Measurements from ENCODE around the gene VAMP1. TPM values are rescaled to one million over a fixed set of nuclear protein-coding genes. Genes with fewer than 3 reads are reported as not detected.
A peak's percentile ranks its signal among the peaks of the same experiment; 100 is the strongest.

The VAMP1 gene
- total and polyA plus RNA-seq, 10 of the 15 experiments (the other 5 are each of a cell fraction or from before 2014, with no cell fraction given) = 4.8 to 123 (median 27.5) TPM

- TF ChIP-seq PAX5 (IDR thresholded peaks at IDR 0.05; ENCODE audit: borderline replicate concordance, low read depth, low read length) (peak; percentile 22; the same call in 1 of the 2 replicates), NRF1 (conservative IDR thresholded peaks at IDR 0.05; ENCODE audit: low read depth, low read length) (no peak), TAF1 (IDR thresholded peaks at IDR 0.05; ENCODE audit: borderline replicate concordance, low read depth, low read length) (no peak), CBX5 (IDR thresholded peaks at IDR 0.05; ENCODE audit: low read depth) (no peak), SP1 (IDR thresholded peaks at IDR 0.05; ENCODE audit: low read depth, low read length) (no peak), EGR1 (IDR thresholded peaks at IDR 0.05; ENCODE audit: borderline replicate concordance in 1 of 2, low read depth in 2 of 2, low read length in 2 of 2) (0 out of 3 replicates have a peak, but pooled peaks of 1 of the 2 experiments have one; percentile 20), CREB1 (IDR thresholded peaks at IDR 0.05; ENCODE audit: low read depth) (no peak), EP300 (IDR thresholded peaks at IDR 0.05; ENCODE audit: borderline replicate concordance in 1 of 2, control insufficient read depth in 1 of 2, low read depth in 2 of 2, low read length in 2 of 2) (no peak), FOS (IDR thresholded peaks at IDR 0.05; ENCODE audit: borderline replicate concordance, extremely low read depth, insufficient read length) (no peak), SUZ12 (IDR thresholded peaks at IDR 0.05; ENCODE audit: unreplicated experiment) (no peak), ATF7 (IDR thresholded peaks at IDR 0.05; ENCODE audit: low read depth) (peak; percentile 20; the same call in 1 of the 2 replicates), NR2C2 (IDR thresholded peaks at IDR 0.05; ENCODE audit: borderline replicate concordance, control insufficient read depth, insufficient read length, low read depth) (no peak), CTCF (IDR thresholded peaks at IDR 0.05 in 2 of 3, conservative IDR thresholded peaks at IDR 0.05 in 1 of 3; ENCODE audit: control insufficient read depth in 2 of 3, extremely low read depth in 1 of 3, insufficient read depth in 1 of 3, low read depth in 3 of 3, low read length in 3 of 3) (no peak), CREM (IDR thresholded peaks at IDR 0.05; ENCODE audit: low read depth) (0 out of 2 replicates have a peak, but pooled peaks have one; percentile 31), RB1 (IDR thresholded peaks at IDR 0.05; ENCODE audit: borderline replicate concordance) (no peak), SMAD5 (IDR thresholded peaks at IDR 0.05; ENCODE audit: low read depth) (0 out of 2 replicates have a peak, but pooled peaks have one; percentile 15), RBBP5 (conservative IDR thresholded peaks at IDR 0.05) (no peak), MEF2B (IDR thresholded peaks at IDR 0.05; ENCODE audit: partially characterized antibody, poor library complexity, severe bottlenecking) (no peak), ZNF24 (IDR thresholded peaks at IDR 0.05) (no peak), ZSCAN29 (IDR thresholded peaks at IDR 0.05) (no peak)
- TF ChIP-seq, protein P1, sequence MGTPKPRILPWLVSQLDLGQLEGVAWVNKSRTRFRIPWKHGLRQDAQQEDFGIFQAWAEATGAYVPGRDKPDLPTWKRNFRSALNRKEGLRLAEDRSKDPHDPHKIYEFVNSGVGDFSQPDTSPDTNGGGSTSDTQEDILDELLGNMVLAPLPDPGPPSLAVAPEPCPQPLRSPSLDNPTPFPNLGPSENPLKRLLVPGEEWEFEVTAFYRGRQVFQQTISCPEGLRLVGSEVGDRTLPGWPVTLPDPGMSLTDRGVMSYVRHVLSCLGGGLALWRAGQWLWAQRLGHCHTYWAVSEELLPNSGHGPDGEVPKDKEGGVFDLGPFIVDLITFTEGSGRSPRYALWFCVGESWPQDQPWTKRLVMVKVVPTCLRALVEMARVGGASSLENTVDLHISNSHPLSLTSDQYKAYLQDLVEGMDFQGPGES (IDR thresholded peaks at IDR 0.05) = no peak
- TF ChIP-seq, protein P2, sequence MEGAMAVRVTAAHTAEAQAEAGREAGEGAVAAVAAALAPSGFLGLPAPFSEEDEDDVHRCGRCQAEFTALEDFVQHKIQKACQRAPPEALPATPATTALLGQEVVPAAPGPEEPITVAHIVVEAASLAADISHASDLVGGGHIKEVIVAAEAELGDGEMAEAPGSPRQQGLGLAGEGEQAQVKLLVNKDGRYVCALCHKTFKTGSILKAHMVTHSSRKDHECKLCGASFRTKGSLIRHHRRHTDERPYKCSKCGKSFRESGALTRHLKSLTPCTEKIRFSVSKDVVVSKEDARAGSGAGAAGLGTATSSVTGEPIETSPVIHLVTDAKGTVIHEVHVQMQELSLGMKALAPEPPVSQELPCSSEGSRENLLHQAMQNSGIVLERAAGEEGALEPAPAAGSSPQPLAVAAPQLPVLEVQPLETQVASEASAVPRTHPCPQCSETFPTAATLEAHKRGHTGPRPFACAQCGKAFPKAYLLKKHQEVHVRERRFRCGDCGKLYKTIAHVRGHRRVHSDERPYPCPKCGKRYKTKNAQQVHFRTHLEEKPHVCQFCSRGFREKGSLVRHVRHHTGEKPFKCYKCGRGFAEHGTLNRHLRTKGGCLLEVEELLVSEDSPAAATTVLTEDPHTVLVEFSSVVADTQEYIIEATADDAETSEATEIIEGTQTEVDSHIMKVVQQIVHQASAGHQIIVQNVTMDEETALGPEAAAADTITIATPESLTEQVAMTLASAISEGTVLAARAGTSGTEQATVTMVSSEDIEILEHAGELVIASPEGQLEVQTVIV (IDR thresholded peaks at IDR 0.05; ENCODE audit: borderline replicate concordance, partially characterized antibody) = no peak
- TF ChIP-seq, protein P3, sequence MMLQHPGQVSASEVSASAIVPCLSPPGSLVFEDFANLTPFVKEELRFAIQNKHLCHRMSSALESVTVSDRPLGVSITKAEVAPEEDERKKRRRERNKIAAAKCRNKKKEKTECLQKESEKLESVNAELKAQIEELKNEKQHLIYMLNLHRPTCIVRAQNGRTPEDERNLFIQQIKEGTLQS (IDR thresholded peaks at IDR 0.05; ENCODE audit: borderline replicate concordance, extremely low read depth, low read depth, low read length) = no peak
These were observed 27.6 kb downstream of the VAMP1 start (continued) for GRCh38 chr12:6442836-6443235.
